ENCODE results near the gene ILDR2.

- TF ChIP-seq POLR2AphosphoS5 (IDR thresholded peaks at IDR 0.05) = no peak
- no peak for TF ChIP-seq CTCF (IDR thresholded peaks at IDR 0.05)
- TF ChIP-seq POLR2A (IDR thresholded peaks at IDR 0.05) = no peak
- no peak for TF ChIP-seq EP300 (IDR thresholded peaks at IDR 0.05)
Measured at GRCh38 chr1:166874464-166874863, 100.9 kb downstream of the ILDR2 start.
